GM12891 (cell line): ENCODE results near the gene PPM1H.
"Not testable (repeated sequence)": the region's sequence is repeated elsewhere in the genome, so short reads cannot be mapped to it uniquely, and the experiment has no call there.

Experiments
- POLR2A ChIP-seq: IDR thresholded peaks from 2 replicates; pipeline ENCODE4 v1.6.1; 2011; ENCODE audit warnings: low read depth, low read length, control low read depth
- TAF1 ChIP-seq: IDR thresholded peaks from 2 replicates; pipeline ENCODE4 v1.6.1; 2011; ENCODE audit warnings: low read depth, low read length, control low read depth

DNA sequence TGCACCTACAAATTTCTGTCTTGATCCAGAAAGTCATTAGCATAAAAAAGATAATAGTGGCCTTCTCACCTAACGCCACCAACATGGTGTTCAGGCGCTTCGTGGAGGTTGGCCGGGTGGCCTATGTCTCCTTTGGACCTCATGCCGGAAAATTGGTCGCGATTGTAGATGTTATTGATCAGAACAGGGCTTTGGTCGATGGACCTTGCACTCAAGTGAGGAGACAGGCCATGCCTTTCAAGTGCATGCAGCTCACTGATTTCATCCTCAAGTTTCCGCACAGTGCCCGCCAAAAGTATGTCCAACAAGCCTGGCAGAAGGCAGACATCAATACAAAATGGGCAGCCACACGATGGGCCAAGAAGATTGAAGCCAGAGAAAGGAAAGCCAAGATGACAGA is 30.3 kb upstream of the PPM1H start:
- not testable (repeated sequence) for TF ChIP-seq POLR2A, TAF1
